Fibroblast of pulmonary artery (primary cell): ENCODE data around the gene ASXL3.

ENCODE experiments used
- DNase-seq: peaks from one replicate; pipeline ENCODE4 v3.0.0-alpha.2; 2010; ENCODE audit warnings: low read depth
- H3K4me3 ChIP-seq: replicated peaks from 2 replicates; pipeline ENCODE4 v1.5.1; 2011; ENCODE audit warnings: low read depth, mild to moderate bottlenecking, control low read depth, low read length, moderate library complexity
- CTCF ChIP-seq: IDR thresholded peaks from 2 replicates; pipeline ENCODE4 v1.5.1; 2011; ENCODE audit warnings: mild to moderate bottlenecking, control low read depth, low read length, inconsistent platforms; ENCODE audit errors: missing control alignments

ASXL3 gene

GRCh38 chr18:33669589-33669988, 91.6 kb downstream of the ASXL3 start:
- H3K4me3 ChIP-seq: no peak overlapping the region
- DNase-seq: no peak
- TF ChIP-seq CTCF: no peak

GRCh38 chr18:33670029-33670428, 92.0 kb downstream of the ASXL3 start:
- H3K4me3 ChIP-seq: no peak overlapping the region
- DNase-seq: no peak
- TF ChIP-seq CTCF: no peak

- no peak overlapping the region for H3K4me3 ChIP-seq
- DNase-seq: no peak
- no peak for TF ChIP-seq CTCF
Measured at GRCh38 chr18:33673689-33674088, 95.7 kb downstream of the ASXL3 start.

DNA sequence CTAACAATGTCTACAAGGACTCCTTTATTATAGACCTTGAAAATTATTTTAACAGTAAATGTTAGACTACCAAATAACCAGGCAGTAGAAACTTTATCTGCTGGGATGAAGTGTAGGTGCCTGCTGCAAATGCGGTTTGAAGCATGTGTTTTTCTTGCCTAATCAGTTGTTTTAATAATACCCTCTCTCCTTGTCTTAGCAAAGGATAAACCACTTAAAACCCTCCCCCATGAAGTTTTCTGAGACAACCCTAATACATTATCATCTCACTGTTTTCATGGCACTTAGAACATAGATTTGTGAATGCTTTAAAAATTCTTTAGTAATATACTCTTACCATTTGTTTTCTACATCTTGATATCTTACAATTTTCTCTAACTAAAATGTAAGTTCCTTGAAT, 98.6 kb downstream of the ASXL3 start:
- TF ChIP-seq CTCF: no peak
- no peak overlapping the region for H3K4me3 ChIP-seq
- no peak for DNase-seq

GRCh38 chr18:33677891-33678290, 99.9 kb downstream of the ASXL3 start:
- H3K4me3 ChIP-seq: no peak overlapping the region
- no peak for TF ChIP-seq CTCF
- DNase-seq: no peak

DNA sequence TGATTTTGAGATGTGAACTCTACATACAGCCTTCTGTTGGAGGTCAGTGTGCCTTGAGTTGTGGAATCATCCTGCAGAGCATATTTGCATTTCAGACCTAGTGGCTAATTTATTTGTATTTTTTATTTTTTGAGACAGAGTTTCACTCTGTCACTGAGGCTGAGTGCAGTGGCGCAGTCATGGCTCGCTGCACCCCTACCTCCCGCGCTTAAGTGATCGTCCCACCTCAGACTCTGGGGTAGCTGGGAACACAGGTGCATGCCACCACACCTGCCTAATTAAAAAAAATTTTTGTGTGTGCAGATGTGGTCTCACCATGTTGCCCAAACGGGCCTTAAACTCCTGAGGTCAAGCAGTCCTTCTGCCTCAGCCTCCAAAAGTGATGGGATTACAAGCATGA, 104.4 kb downstream of the ASXL3 start:
- H3K4me3 ChIP-seq: no peak overlapping the region
- TF ChIP-seq CTCF: no peak
- DNase-seq: no peak

GRCh38 chr18:33694593-33694992, 116.6 kb downstream of the ASXL3 start:
- H3K4me3 ChIP-seq: no peak overlapping the region
- no peak for TF ChIP-seq CTCF
- no peak for DNase-seq
